ENCODE measurements around the gene NOS2.
"Not testable (repeated sequence)": the region's sequence is repeated elsewhere in the genome, so short reads cannot be mapped to it uniquely, and the experiment has no call there.

NOS2 gene

DNA sequence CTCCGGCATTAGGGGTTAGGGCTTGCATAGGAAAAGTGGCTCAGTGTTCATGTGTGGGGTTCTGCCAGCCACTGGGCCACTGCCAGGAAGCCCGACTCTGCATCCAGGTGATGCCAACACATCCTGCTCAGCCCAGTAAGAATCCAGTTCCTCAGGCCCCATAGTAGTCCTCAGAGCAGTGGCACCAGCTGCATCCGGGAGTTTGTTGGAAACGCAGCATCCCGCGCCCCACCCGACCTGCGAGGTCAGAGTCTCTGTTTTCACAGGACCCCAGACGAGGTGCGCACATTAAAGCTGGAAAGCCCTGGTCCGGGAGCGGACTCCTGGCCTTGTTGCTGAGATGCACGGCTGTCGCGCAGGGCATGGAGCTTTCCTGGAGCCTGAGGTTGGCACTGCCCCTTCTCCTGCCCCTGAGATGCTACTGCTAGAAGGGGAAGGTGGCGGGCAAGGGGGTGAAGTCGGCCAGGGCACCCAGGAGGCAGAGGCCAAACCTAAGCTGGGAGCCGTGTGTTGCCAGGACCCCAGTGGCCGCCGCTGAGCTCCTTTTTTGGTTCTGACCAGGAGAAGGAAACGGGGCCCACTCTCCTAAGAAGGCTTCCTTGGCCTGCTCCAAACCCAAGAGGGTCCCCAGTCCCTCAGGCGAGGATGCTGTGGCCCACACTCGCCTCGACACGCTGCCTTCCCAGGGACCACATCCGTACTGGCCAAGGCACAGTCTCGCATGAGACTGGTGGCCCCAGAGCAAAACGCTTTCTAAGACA lies 44.4 kb downstream of the NOS2 start:
- no peak for DNase-seq (ENCODE audit: extremely low read depth, insufficient read length)
- H3K36me3 ChIP-seq (ENCODE audit: control insufficient read depth, insufficient read depth, low read length): no peaks in the 10 kb centered on the region
- TF ChIP-seq, protein P1, sequence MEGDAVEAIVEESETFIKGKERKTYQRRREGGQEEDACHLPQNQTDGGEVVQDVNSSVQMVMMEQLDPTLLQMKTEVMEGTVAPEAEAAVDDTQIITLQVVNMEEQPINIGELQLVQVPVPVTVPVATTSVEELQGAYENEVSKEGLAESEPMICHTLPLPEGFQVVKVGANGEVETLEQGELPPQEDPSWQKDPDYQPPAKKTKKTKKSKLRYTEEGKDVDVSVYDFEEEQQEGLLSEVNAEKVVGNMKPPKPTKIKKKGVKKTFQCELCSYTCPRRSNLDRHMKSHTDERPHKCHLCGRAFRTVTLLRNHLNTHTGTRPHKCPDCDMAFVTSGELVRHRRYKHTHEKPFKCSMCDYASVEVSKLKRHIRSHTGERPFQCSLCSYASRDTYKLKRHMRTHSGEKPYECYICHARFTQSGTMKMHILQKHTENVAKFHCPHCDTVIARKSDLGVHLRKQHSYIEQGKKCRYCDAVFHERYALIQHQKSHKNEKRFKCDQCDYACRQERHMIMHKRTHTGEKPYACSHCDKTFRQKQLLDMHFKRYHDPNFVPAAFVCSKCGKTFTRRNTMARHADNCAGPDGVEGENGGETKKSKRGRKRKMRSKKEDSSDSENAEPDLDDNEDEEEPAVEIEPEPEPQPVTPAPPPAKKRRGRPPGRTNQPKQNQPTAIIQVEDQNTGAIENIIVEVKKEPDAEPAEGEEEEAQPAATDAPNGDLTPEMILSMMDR (IDR thresholded peaks at IDR 0.05; ENCODE audit: insufficient read depth, low read length, poor library complexity, severe bottlenecking): no peak
- H3K4me3 ChIP-seq (replicated peaks; ENCODE audit: low read depth, low read length): no peak overlapping the region
- no peaks in the 10 kb centered on the region for H3K27me3 ChIP-seq (replicated peaks; ENCODE audit: control insufficient read depth, insufficient read depth, low read length)

- DNase-seq (ENCODE audit: extremely low read depth, insufficient read length): no peak
- H3K27me3 ChIP-seq (replicated peaks; ENCODE audit: control insufficient read depth, insufficient read depth, low read length): no peaks in the 10 kb centered on the region
- H3K4me3 ChIP-seq (replicated peaks; ENCODE audit: low read depth, low read length): no peak overlapping the region
- no peaks in the 10 kb centered on the region for H3K36me3 ChIP-seq (ENCODE audit: control insufficient read depth, insufficient read depth, low read length)
- TF ChIP-seq, protein P1 (IDR thresholded peaks at IDR 0.05; ENCODE audit: insufficient read depth, low read length, poor library complexity, severe bottlenecking): no peak
These were observed 45.8 kb downstream of the NOS2 start for GRCh38 chr17:27754549-27754948.

DNA sequence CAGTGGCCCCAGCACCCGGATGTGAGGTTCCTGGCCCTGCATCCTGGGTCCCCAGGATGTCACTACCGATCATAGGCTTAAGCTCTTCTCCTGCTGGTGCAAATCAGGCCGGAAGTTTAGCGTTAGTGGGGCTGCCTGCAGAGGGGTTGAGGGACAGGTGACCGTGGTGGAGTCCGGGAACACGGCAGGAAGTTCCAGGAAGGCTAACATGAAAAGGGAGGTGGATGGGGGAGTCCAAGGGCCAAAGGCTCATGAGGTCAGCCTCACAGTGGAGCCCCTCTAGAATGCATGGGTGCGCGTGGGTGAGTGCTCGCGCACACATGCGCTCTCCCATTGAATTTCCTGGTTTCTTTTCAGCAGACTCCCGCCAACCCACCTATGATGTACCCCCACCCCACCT lies 46.6 kb downstream of the NOS2 start:
- not testable (repeated sequence) for H3K36me3 ChIP-seq (ENCODE audit: control insufficient read depth, insufficient read depth, low read length); DNase-seq (ENCODE audit: extremely low read depth, insufficient read length); H3K4me3 ChIP-seq (replicated peaks; ENCODE audit: low read depth, low read length); H3K27me3 ChIP-seq (replicated peaks; ENCODE audit: control insufficient read depth, insufficient read depth, low read length)

GRCh38 chr17:27752831-27753619 lies 47.3 kb downstream of the NOS2 start:
- H3K36me3 ChIP-seq (ENCODE audit: control insufficient read depth, insufficient read depth, low read length); H3K27me3 ChIP-seq (replicated peaks; ENCODE audit: control insufficient read depth, insufficient read depth, low read length); H3K4me3 ChIP-seq (replicated peaks; ENCODE audit: low read depth, low read length); DNase-seq (ENCODE audit: extremely low read depth, insufficient read length): not testable (repeated sequence)

GRCh38 chr17:27751622-27752490 lies 48.5 kb downstream of the NOS2 start:
- Histone ChIP-seq H3K27me3 (replicated peaks; ENCODE audit: control insufficient read depth, insufficient read depth, low read length) (no peaks in the 10 kb centered on the region), H3K4me3 (replicated peaks; ENCODE audit: low read depth, low read length) (no peak overlapping the region), H3K36me3 (ENCODE audit: control insufficient read depth, insufficient read depth, low read length) (no peaks in the 10 kb centered on the region)
- TF ChIP-seq, protein P1 (IDR thresholded peaks at IDR 0.05; ENCODE audit: insufficient read depth, low read length, poor library complexity, severe bottlenecking): no peak
- DNase-seq (ENCODE audit: extremely low read depth, insufficient read length): no peak

DNA sequence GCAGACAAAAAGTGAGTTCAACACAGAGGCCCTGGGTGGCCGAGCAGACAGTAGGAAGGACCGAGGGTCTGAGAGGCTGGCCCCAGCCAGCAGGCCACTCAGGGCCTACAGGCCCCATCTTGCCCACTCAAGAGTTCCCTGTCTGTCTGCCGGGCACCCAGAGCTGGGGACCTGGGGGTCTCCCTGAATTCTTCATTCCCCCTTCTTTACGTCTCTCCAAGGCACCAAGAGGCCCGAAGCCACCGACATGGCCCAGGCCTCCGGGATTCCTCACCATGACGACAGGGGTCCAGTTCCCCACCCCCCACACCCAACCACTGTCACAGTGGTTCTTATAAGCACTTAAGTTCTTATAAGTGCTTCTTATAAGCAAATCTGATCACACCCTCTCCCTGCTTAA lies 49.2 kb downstream of the NOS2 start:
- Histone ChIP-seq H3K36me3 (ENCODE audit: control insufficient read depth, insufficient read depth, low read length) (no peaks in the 10 kb centered on the region), H3K4me3 (replicated peaks; ENCODE audit: low read depth, low read length) (no peak overlapping the region), H3K27me3 (replicated peaks; ENCODE audit: control insufficient read depth, insufficient read depth, low read length) (no peaks in the 10 kb centered on the region)
- DNase-seq (ENCODE audit: extremely low read depth, insufficient read length): no peak
- TF ChIP-seq, protein P1 (IDR thresholded peaks at IDR 0.05; ENCODE audit: insufficient read depth, low read length, poor library complexity, severe bottlenecking): no peak

DNA sequence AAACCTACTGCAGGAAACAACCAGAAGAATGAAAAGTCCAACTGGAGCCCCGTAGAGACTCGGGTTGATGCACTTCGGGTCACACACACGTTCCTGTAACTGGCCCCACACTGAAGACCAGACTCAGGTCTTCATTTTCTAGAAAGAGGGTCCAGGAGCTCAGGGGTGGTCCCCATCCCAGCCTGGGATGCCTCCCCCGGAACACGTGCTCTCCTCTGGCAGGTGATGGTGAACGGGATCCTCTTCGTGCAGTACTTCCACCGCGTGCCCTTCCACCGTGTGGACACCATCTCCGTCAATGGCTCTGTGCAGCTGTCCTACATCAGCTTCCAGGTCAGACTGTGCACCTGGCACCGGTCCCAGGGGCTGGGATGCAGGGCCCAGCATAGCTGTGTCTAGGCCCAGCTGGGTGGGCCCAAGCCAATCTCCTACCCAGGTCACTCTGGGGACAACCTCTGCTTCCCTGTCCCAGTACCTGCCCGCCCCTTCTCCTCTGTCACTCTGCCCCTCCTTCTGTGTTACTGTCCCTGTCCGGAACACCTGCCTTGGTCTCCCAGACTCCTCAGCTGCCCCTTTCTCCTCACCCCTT lies 50.7 kb downstream of the NOS2 start:
- H3K27me3 ChIP-seq (replicated peaks; ENCODE audit: control insufficient read depth, insufficient read depth, low read length); H3K36me3 ChIP-seq (ENCODE audit: control insufficient read depth, insufficient read depth, low read length); H3K4me3 ChIP-seq (replicated peaks; ENCODE audit: low read depth, low read length); DNase-seq (ENCODE audit: extremely low read depth, insufficient read length): not testable (repeated sequence)

All from GM06990 (cell line).